ENCODE results near the gene CLIC6. TPM values are rescaled to one million over a fixed set of nuclear protein-coding genes. Genes with fewer than 3 reads are reported as not detected.

Gene CLIC6
- under 0.01 TPM in 2 replicates for total RNA-seq

- DNase-seq (ENCODE audit: low read depth): no peak
- TF ChIP-seq, protein P1, sequence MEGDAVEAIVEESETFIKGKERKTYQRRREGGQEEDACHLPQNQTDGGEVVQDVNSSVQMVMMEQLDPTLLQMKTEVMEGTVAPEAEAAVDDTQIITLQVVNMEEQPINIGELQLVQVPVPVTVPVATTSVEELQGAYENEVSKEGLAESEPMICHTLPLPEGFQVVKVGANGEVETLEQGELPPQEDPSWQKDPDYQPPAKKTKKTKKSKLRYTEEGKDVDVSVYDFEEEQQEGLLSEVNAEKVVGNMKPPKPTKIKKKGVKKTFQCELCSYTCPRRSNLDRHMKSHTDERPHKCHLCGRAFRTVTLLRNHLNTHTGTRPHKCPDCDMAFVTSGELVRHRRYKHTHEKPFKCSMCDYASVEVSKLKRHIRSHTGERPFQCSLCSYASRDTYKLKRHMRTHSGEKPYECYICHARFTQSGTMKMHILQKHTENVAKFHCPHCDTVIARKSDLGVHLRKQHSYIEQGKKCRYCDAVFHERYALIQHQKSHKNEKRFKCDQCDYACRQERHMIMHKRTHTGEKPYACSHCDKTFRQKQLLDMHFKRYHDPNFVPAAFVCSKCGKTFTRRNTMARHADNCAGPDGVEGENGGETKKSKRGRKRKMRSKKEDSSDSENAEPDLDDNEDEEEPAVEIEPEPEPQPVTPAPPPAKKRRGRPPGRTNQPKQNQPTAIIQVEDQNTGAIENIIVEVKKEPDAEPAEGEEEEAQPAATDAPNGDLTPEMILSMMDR (IDR thresholded peaks at IDR 0.05; ENCODE audit: insufficient read depth, low read depth, low read length): no peak
- H3K4me3 ChIP-seq (ENCODE audit: low read depth, low read length): peak within 1 kb of the TSS; percentile 18
These were observed at the start of gene CLIC6 for GRCh38 chr21:34668803-34669148. Gene CLIC6, plus strand, starts transcription at chr21:34668994. Its CDS starts 395 bp downstream, at chr21:34669389.

- TF ChIP-seq, protein P1 (IDR thresholded peaks at IDR 0.05; ENCODE audit: insufficient read depth, low read depth, low read length): no peak
- DNase-seq (ENCODE audit: low read depth): no peak
- no peak overlapping the region for H3K4me3 ChIP-seq (ENCODE audit: low read depth, low read length)
These were observed 48.7 kb upstream of the CLIC6 start for GRCh38 chr21:34619841-34620665.

- H3K4me3 ChIP-seq (ENCODE audit: low read depth, low read length): no peak overlapping the region
- TF ChIP-seq, protein P1 (IDR thresholded peaks at IDR 0.05; ENCODE audit: insufficient read depth, low read depth, low read length): no peak
- no peak for DNase-seq (ENCODE audit: low read depth)
These were observed 47.1 kb upstream of the CLIC6 start for GRCh38 chr21:34621434-34622350.

DNA sequence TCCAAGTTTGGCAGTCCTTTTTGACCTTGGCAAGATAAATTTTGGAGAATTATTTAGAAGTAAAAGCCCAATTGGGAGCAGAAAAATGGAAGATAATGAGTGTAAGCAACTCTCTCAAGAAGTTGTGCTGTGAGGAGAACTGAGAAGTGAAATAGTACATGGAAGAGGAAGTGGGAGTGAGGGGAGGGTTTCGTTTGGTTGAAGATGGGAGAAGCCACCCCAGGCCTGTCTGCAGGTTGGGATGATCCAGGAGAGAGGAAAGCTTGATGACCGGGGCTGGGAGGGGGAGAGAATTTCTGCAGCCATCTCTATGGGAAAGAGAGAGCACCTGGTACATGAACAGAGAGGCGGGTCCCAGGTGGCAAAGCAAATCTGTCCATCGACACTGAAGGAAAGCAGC, 45.3 kb upstream of the CLIC6 start:
- no peak for DNase-seq (ENCODE audit: low read depth)
- no peak overlapping the region for H3K4me3 ChIP-seq (ENCODE audit: low read depth, low read length)
- TF ChIP-seq, protein P1 (IDR thresholded peaks at IDR 0.05; ENCODE audit: insufficient read depth, low read depth, low read length): no peak

DNA sequence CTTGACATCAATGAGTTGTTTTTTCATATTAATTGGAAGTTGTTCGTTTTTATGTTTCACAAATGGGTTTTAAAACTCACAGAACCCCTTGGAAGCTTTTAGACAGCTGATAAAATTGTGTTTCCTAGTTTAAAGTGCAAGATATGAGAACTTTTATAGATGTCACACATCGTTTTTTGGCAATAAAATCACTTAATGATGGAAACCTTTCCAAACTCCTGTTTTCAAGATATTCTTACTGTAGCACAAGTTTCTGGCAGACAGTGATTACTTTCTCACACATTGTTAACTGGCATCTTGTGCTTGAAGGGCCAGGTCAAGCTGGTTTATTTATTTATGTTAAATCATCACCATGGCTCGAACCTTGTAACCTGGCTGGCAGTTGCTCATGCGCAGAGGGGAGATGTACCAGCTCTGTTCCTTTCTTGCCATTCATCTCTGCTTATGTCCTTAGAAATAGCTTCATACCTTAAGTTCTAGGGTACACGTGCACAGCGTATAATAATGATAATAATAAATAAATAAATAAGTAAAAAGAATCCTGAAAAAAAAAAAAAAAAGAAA, 43.7 kb upstream of the CLIC6 start:
- no peak for DNase-seq (ENCODE audit: low read depth)
- H3K4me3 ChIP-seq (ENCODE audit: low read depth, low read length): no peak overlapping the region
- TF ChIP-seq, protein P1 (IDR thresholded peaks at IDR 0.05; ENCODE audit: insufficient read depth, low read depth, low read length): no peak

DNA sequence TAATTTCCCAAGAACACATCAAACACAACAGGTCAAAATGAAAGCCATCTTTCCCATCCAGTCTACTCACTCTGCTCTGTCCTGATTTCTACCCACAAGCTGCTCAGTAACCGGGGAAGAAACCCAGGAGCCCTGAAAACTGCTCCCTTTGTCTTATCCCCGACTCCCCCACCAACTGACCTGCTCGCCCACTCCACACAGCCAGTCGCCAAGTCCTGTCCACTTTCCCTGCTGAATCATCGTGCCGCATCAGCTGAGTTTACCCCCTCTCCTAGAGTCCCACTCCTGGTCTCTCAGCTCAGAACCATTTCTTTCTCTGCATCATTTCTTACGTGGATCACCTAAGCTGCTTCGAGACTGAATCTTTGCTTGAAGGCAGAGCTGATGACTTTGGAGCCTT, 42.7 kb upstream of the CLIC6 start:
- H3K4me3 ChIP-seq (ENCODE audit: low read depth, low read length): no peak overlapping the region
- DNase-seq (ENCODE audit: low read depth): no peak
- TF ChIP-seq, protein P1 (IDR thresholded peaks at IDR 0.05; ENCODE audit: insufficient read depth, low read depth, low read length): no peak

Data from fibroblast of villous mesenchyme (primary cell).